A673 (cell line): ENCODE measurements around the gene HNRNPA3.

Source experiments
- CTCF ChIP-seq: fragments of 300-800, 200-600 bp; sonication (generic); conservative IDR thresholded peaks from 2 replicates; pipeline ENCODE4 v1.5.1; 2017; ENCODE audit warnings: low read depth, mild to moderate bottlenecking, antibody characterized with exemption, low read length, moderate library complexity, mixed read lengths
- EZH2 ChIP-seq: fragments of 200-600 bp; sonication (generic); IDR thresholded peaks from 2 replicates; pipeline ENCODE4 v1.6.1; 2017; ENCODE audit warnings: borderline replicate concordance, low read depth, mild to moderate bottlenecking, mixed read lengths, antibody characterized with exemption, low read length; ENCODE audit not compliant: poor library complexity, severe bottlenecking

GRCh38 chr2:177262958-177263450 lies 50.4 kb downstream of the HNRNPA3 start:
- TF ChIP-seq CTCF (no peak), EZH2 (no peak)
